Duodenal mucosa (tissue), 2 donors: ENCODE results near the gene MYO5A.
A peak's percentile ranks its signal among the peaks of the same experiment; 100 is the strongest.
"Not testable (repeated sequence)": the region's sequence is repeated elsewhere in the genome, so short reads cannot be mapped to it uniquely, and the experiment has no call there.

Source experiments
- H3K27ac ChIP-seq: one replicate; pipeline ENCODE4 v1.7.0; 2013; ENCODE audit warnings: low read depth, low read length
- H3K27me3 ChIP-seq, 2 donors: one replicate each; pipeline ENCODE4 v1.7.0; 2013; ENCODE audit warnings: low read length in 2 of 2, control low read depth in 1 of 2; ENCODE audit not compliant: insufficient read depth in 2 of 2, control insufficient read depth in 1 of 2
- H3K36me3 ChIP-seq, 2 donors: one replicate each; pipeline ENCODE4 v1.7.0; 2013; ENCODE audit warnings: low read length in 2 of 2, control low read depth in 1 of 2; ENCODE audit not compliant: insufficient read depth in 2 of 2, control insufficient read depth in 1 of 2
- H3K4me1 ChIP-seq, 2 donors: one replicate each; pipeline ENCODE4 v1.7.0; 2013; ENCODE audit warnings: low read length in 2 of 2, control low read depth in 1 of 2; ENCODE audit not compliant: insufficient read depth in 2 of 2, control insufficient read depth in 1 of 2
- H3K4me3 ChIP-seq, 2 donors: one replicate each; pipeline ENCODE4 v1.7.0; 2013; ENCODE audit warnings: low read length in 2 of 2, low read depth in 1 of 2
- H3K9ac ChIP-seq, 2 donors: one replicate each; pipeline ENCODE4 v1.7.0; 2013; ENCODE audit warnings: low read length in 2 of 2, low read depth in 1 of 2
- H3K9me3 ChIP-seq, 2 donors: one replicate each; pipeline ENCODE4 v1.7.0; 2013; ENCODE audit warnings: low read length in 2 of 2, control low read depth in 1 of 2; ENCODE audit not compliant: control insufficient read depth in 1 of 2

MYO5A gene

DNA sequence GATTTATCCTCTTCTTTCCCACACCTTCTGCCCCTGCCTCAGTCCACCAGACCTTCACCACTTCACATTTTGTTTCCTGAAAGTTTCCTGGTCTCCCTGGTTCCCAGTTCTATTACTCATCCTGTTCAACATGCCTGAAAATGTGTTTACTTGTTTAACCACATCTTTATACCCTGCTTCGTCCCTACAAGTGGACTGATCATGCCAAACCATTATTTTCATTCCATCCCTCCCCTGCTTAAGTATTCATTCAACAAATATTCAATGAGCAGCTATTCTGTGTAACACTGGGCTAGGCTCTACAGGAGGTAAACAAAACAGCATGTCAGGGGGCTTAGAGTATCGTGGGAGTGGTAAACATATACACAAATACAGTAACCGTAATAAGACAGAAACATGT is 5.5 kb downstream of the MYO5A start:
- no peak overlapping the region for H3K27ac ChIP-seq
- H3K4me1 ChIP-seq = peaks cover 1 to 14% of the 10 kb centered on the region in 2 donors
- H3K27me3 ChIP-seq = no peaks in the 10 kb centered on the region
- H3K36me3 ChIP-seq = no peaks in the 10 kb centered on the region
- H3K4me3 ChIP-seq = no peak overlapping the region
- H3K9ac ChIP-seq = no peak overlapping the region
- H3K9me3 ChIP-seq = no peaks in the 10 kb centered on the region

DNA sequence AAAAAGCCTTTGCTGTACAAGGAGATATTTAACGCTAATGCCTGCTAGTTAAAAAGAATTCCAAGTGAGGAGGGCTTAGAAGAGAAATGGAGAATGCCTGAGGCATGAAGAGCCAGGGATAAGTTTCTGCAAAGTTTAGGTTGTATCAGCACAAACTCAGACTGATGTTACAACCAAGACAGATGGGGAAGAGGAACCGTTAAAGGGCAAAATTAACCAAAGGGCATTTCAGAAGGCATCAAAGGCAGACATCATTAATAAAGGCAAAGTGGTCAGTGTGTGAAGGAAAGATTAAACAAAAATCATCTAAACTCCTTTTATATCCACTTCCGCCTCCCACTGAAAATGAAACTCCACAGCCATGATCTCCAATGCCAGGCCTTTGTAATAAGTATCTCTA is 7.0 kb downstream of the MYO5A start:
- H3K27ac ChIP-seq = no peak overlapping the region
- H3K4me1 ChIP-seq = peaks cover 0 to 5% of the 10 kb centered on the region in 2 donors
- H3K9ac ChIP-seq = no peak overlapping the region
- no peaks in the 10 kb centered on the region for H3K27me3 ChIP-seq
- no peaks in the 10 kb centered on the region for H3K9me3 ChIP-seq
- H3K36me3 ChIP-seq = no peaks in the 10 kb centered on the region
- no peak overlapping the region for H3K4me3 ChIP-seq

DNA sequence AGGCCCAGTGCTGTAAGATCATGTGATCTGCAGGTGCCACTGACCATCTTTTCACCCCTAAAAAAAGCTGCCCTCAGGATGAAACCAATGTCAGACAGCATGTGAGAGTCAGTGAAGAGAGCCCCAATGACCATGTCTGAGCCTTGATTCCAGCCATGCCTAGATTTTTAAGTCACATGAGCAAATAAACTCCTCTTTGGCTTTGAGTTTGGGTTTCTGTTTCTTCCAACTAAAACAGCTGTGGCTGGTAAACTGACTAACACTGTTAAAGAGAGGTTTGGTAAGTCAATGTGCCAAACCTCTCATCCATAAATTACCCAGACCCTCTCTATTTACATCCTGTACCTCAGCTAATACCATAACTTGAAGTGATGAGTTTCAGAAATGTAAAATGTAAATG is 8.3 kb downstream of the MYO5A start:
- H3K4me3 ChIP-seq = peak overlapping the region in 1 of 2 donors; percentile 3
- H3K9me3 ChIP-seq = no peaks in the 10 kb centered on the region
- no peaks in the 10 kb centered on the region for H3K36me3 ChIP-seq
- no peak overlapping the region for H3K27ac ChIP-seq
- H3K4me1 ChIP-seq = peaks cover 0 to 5% of the 10 kb centered on the region in 2 donors
- no peak overlapping the region for H3K9ac ChIP-seq
- H3K27me3 ChIP-seq = no peaks in the 10 kb centered on the region

DNA sequence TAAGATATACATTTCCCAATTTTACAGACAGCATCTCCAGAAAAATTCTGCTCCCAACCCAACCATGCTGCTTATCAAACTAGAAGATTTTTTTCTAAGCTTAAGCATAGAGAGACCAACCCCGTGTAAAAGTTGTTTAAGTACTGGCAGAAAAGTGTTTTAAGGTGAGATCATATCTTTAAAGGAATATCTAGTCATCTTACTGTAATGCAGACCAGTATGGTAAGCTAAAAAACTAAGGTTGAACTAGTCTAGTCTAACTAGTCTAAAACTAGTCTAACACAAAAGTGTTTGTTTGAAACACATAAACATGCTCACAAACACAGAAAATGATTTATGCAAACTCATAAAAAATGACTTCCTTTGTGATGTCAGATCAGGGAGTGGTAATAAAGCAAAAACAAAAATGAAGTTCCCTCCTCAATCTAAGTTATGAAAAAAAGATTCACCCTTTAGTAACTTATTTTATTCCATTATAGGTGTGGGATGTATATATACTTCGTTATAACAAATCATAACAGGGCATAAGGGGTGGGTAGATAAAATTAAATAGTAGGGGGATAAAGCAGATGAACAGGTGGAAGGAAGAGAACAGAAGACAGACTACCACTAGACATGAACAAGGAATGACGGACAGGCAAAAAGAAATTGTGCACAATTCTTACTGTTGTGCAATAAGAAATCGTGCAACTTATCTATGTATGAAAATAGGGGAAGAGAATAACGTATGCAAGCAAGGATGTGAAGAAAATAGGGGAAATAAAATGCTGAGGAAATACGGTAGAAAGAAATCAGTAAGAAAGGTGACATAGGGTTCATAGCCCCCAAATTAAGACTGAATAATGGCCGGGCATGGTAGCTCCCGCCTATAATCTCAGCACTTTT is 10.0 kb downstream of the MYO5A start:
- H3K9ac ChIP-seq = no peak overlapping the region
- no peaks in the 10 kb centered on the region for H3K27me3 ChIP-seq
- no peak overlapping the region for H3K4me3 ChIP-seq
- peaks cover 0 to 5% of the 10 kb centered on the region in 2 donors for H3K4me1 ChIP-seq
- no peaks in the 10 kb centered on the region for H3K9me3 ChIP-seq
- no peak overlapping the region for H3K27ac ChIP-seq
- no peaks in the 10 kb centered on the region for H3K36me3 ChIP-seq

DNA sequence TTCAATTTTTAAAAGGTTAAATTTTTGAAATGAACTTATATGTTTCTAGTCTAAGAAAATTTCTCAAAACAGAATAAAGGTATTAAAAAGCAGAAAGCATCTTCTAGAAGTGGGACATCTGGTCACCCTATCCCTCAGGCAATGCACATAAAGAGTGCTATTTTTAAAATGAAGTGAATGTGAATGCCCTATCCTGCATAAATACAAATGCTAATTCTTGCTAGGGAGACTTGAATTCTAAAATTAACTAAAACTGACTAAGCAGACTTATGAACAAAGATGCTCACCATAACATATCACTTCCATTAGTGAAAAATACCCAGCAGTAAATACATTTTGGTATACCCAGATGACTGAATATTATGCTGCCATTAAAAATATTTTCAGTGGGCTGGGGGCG is 11.7 kb downstream of the MYO5A start:
- no peak overlapping the region for H3K27ac ChIP-seq
- no peaks in the 10 kb centered on the region for H3K9me3 ChIP-seq
- no peaks in the 10 kb centered on the region for H3K36me3 ChIP-seq
- no peak overlapping the region for H3K9ac ChIP-seq
- H3K27me3 ChIP-seq = no peaks in the 10 kb centered on the region
- H3K4me1 ChIP-seq = peaks cover 0 to 5% of the 10 kb centered on the region in 2 donors
- no peak overlapping the region for H3K4me3 ChIP-seq

DNA sequence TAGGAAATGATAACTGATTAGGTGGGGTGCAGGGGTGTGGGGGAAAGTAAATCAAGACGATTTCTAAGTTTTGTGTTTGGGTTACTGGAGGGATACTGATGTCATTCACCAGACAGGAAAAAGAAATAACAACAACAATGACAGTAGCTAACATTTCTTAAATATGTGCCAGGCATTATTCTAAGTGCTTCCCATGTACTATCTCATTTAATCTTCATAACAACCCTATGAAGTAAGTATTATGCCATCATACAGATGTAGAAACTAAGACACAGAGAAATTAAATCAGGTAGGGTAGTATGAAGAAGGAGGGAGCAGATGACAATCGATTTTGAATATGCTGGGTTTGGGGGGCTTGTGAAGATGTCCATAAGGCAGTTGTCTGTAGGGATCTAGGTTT is 13.3 kb downstream of the MYO5A start:
- peaks cover 0 to 3% of the 10 kb centered on the region in 2 donors for H3K4me1 ChIP-seq
- H3K9me3 ChIP-seq = no peaks in the 10 kb centered on the region
- no peaks in the 10 kb centered on the region for H3K27me3 ChIP-seq
- H3K4me3 ChIP-seq = no peak overlapping the region
- H3K9ac ChIP-seq = no peak overlapping the region
- H3K27ac ChIP-seq = no peak overlapping the region
- H3K36me3 ChIP-seq = no peaks in the 10 kb centered on the region

DNA sequence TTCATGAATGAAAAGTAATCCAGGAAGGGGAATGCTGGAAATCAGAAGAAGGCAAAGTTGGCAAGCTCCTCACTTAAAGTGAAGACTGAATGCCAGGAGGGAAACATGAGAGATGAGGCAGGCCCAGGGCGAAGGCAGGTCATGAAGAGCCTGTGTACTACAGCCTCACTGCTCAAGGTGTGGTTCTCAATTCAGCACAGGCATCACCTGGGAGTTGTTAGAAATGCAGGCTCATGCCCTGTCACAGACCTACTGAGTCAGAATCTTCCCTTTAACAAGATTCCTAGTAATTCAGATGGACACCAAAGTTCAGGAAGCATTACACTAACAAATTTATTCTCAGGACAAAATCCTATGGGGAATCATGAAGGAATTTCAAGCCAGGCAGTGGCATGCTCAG is 14.2 kb downstream of the MYO5A start:
- no peak overlapping the region for H3K27ac ChIP-seq
- no peaks in the 10 kb centered on the region for H3K4me1 ChIP-seq
- H3K9ac ChIP-seq = no peak overlapping the region
- H3K9me3 ChIP-seq = no peaks in the 10 kb centered on the region
- H3K36me3 ChIP-seq = no peaks in the 10 kb centered on the region
- H3K27me3 ChIP-seq = no peaks in the 10 kb centered on the region
- H3K4me3 ChIP-seq = no peak overlapping the region

DNA sequence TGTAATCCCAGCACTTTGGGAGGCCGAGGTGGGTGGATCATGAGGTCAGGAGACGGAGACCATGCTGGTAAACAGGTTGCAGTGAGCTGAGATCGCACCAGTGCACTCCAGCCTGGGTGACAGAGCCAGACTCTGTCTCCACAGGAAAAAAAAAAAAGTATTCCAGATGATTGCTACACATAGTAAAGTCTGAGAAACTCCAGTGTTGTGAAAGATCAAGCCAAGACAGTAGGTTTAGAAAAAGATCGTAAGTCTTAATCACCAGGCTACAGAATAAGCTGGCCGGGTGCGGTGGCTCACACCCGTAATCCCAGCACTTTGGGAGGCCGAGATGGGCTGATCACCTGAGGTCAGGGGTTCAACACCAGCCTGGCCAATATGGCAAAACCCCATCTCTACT is 15.8 kb downstream of the MYO5A start:
- not testable (repeated sequence) for H3K9me3 ChIP-seq, H3K27me3 ChIP-seq, H3K4me1 ChIP-seq, H3K9ac ChIP-seq, H3K4me3 ChIP-seq, H3K36me3 ChIP-seq, H3K27ac ChIP-seq

DNA sequence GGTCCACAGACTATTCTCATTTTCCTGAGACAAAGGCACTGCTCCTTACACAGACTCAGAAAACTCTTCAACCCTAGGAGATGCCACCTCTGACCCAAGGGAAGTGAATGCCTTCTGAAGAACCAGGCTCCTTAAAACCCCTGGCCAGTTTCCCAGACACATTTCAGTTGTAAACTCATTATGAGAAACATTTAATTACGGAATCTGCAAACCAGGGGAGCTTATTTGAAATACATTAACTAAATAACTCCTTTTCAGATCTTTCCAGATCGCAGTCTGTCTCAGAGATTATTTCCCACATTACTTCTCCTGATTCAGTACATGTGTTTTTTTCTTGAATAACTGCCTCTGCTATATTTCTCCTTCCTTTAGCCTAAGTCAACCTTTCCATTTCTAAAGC is 17.6 kb downstream of the MYO5A start:
- no peak overlapping the region for H3K4me3 ChIP-seq
- no peaks in the 10 kb centered on the region for H3K27me3 ChIP-seq
- no peaks in the 10 kb centered on the region for H3K4me1 ChIP-seq
- H3K27ac ChIP-seq = no peak overlapping the region
- H3K9ac ChIP-seq = no peak overlapping the region
- no peaks in the 10 kb centered on the region for H3K36me3 ChIP-seq
- no peaks in the 10 kb centered on the region for H3K9me3 ChIP-seq

DNA sequence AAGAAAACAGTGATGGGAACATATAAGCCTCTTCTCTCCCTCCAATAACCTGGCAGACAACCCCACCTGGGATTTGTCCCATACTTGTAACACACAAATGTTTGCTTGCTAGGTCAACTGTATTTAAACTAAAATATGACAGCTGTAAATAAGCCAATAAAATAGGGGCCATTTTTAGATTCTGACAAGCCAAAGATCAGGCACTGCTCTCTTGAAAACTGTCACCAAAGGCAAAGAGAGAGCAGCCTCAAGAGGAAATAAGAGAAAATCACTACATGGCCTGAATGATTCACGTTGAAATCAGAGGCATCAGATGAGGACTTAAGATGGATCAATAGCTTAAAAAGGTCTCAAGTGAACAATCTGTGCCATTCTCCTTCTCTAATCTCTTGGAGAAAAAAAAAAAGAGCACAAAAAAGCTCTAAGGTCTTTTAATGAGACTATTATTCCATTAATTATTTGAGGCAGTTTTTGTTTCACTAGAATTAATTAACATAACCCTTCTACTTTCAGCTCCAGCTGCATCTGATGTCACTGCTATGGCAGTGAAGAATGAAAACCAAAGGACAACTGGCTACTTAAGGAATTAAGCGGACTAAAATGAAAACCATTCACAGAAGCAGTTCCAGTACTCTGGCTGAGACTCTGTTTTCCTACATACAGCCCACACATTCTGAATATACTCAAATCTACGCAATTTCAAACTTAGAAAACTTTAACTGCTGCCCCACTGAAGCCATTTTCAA is 19.0 kb downstream of the MYO5A start:
- H3K9me3 ChIP-seq = no peaks in the 10 kb centered on the region
- no peak overlapping the region for H3K27ac ChIP-seq
- no peak overlapping the region for H3K9ac ChIP-seq
- H3K36me3 ChIP-seq = no peaks in the 10 kb centered on the region
- no peak overlapping the region for H3K4me3 ChIP-seq
- H3K27me3 ChIP-seq = no peaks in the 10 kb centered on the region
- no peaks in the 10 kb centered on the region for H3K4me1 ChIP-seq
